ENCODE data around the gene NUP188.
"Not testable (repeated sequence)": the region's sequence is repeated elsewhere in the genome, so short reads cannot be mapped to it uniquely, and the experiment has no call there.

NUP188 gene

DNA sequence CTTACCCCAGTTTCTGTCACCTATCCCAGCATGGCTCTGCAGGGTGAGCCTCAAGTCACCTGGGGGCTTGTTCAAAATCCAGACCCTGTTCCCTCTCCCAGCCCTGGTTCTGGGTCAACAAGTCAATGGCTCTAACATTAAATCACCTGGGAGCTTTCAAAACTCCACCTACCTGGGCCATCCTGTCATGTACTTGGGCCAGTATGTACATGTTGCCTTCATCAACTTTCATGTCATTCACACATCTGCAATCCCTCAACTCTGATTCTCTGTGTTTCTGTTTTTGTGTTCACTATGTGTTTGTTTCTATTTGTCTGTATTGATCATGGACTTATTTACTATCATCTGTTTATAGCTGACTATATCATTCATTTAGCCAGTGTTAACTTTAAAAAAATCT, 82.7 kb downstream of the NUP188 start:
- DNase-seq: no peak

DNA sequence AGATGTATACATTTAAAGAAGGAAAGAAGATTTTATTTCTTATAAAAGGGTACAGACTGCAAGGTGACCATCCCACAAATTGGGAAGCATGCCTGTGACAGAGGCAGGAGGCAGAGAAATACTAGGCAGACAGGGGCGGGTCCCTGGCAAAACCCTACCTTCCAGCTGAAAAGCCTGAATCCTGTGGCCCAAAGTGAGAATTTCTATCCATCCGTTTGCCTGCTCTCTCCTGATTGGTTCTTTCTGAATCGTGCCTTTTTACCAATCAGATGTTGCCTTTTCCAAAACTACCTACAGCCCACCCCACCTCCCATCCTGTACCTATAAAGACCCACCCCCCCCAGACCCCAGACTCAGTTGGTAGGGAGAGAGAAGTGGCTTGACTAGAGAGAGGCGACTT, 84.0 kb downstream of the NUP188 start:
- no peak for DNase-seq

DNA sequence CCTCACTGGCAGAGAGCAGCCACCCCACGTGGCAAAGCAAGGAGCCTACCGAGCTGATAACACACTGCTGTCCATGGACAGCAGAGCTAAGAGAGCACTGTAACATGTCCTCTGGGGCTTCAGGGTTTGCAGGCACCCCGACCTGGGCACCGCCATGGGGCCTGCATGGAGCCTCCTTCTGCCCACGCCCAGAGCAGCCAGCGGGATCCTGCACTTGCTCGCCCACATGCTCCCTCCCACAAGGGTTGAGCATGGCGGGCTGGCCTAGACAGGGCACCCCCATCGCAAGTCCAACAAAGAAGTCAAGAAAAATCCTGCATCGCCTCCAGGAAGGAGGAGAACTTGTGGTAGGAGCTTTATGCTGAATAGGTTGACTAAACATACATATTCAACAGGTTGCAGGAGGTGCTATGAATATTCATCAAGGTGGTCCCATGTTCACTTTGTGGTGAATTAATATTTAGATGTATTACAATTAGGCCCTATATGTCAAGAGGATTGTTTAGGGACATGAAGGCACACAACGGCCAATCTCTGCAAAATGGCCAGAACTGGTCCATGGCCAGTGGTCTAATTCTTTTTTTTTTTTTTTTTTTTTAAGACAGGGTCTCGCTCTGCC, 85.2 kb downstream of the NUP188 start:
- DNase-seq: no peak

DNA sequence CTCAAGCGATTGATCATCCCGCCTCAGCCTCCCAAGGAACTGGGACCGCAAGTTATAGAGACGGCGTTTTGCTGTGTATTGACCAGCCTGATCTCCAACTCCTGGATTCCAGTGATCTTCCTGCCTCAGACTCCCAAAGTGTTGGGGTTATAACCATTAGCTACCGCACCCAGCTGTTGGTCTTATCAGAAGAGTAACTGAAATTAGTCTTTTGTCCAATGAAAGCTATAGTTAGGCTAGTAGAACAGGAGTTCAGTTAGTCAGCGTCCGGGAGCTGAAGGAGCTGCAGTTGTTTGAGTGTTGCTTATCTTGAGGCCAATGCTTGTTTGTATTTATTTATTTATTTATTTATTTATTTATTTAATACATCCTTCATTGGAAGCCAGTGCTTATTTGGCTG, 85.7 kb downstream of the NUP188 start:
- no peak for DNase-seq

DNA sequence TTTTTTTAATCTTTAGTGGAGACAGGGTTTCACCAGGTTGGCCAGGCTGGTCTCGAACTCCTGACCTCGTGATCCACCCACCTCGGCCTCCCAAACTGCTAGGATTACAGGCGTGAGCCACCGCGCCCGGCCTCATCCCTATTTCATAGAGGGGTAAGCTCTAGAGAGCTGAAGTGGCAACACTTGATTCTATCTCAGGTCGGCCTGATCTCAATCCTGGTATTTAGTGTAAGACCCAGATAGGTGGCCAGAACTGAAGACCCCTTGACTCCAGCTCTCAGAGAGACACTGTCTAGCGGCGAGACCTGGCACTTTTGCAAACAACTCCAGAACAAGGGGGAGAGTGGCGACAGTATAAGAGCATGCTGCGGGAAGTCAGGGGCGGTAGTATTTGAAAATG, 88.3 kb downstream of the NUP188 start:
- not testable (repeated sequence) for DNase-seq

DNA sequence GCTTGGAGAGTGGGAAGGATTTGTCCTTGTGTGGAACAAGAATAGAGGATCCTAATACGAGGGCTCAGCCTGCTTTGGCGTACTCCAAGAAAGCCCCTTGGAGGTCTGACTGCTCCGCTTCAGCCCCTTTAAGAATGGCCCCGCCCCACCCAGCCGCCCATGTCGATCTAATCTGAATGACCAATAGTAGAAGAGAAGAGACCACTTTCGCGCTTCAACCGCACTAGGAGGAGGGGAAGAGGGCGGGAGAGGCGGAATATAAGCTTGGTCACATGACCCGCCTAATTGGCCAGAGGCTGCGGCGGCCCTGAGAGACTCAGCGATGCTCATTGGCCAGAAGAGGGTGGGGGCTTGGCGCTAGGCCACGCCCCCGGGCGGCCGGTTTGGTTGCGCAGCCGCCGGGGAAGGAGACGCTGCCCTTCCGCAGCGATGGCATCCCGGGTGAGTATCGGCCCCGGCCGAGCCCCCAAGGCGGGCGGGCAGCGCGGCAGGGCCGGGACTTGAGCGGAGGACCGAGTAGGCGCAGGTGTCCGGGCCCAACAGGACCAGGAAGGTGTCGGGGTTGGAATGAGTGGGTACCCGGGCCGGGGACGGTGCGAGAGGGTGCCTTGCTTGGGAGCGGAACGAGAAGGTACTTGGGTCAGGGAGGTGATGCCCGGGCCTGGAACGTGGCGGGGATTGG, 88.9 kb downstream of the NUP188 start, which contains the start of gene MIGA2:
MIGA2 (plus strand) TSS at position 386 of the 682 bp plus-strand sequence. CDS start 3,969 bp downstream, outside the sequence.
- DNase-seq: peak; percentile 94

DNA sequence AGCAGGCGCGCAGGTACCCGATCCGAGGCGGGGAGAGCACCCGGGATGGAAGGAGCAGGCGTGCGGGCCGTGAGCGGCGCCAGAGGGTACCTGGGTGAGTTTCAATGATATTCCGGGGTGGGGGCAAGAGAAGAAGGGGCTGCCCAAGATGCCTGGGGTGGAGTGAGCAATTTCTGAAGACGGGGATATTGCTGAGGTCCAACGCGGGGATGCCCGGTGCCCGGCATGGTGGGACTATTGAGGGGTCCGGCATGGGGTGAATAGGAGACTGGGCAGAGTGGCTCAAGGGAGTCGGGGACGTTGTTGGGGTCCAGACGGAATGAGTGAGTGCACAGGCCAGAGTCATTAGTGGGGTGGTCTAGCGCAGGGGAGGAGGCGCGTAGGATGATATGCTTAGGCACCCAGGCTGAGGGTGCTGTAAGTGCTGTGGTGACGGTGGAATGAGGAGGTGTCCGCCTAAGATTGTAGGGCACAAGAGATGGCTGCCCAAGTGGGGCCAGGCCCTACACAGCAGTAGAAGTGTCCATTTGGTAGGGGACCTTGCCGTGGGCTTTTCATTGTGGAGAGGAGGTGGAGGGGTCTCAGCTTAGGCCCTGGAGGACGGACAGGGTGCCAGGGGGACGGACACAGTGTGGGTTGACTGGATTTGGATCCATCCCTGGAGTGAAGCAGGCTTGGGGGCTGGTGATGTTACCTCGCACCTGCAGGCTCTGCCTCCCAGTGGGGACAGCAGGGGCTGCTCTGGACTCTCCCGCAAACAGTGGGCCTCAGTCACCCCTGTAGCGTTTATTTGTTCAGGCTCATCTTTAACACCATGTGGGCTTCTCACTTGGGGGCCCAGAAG, 89.6 kb downstream of the NUP188 start:
- DNase-seq: no peak

DNA sequence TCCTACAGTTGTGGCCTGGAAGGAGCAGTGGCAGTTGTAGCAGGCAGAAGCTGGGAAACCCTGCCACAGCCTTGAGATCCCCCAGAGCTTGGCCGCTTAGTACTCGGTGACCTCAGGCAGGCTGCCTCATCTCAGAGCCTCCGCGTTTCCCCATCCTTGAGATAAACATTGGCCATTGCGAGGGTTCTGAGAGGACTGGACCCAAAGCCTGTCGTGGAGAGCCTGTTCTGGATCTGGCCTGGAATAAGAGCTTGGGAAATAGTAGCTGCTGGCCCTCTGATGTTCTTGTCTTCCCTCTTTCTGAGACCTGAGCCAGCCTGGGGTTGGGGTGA, 90.2 kb downstream of the NUP188 start:
- no peak for DNase-seq

DNA sequence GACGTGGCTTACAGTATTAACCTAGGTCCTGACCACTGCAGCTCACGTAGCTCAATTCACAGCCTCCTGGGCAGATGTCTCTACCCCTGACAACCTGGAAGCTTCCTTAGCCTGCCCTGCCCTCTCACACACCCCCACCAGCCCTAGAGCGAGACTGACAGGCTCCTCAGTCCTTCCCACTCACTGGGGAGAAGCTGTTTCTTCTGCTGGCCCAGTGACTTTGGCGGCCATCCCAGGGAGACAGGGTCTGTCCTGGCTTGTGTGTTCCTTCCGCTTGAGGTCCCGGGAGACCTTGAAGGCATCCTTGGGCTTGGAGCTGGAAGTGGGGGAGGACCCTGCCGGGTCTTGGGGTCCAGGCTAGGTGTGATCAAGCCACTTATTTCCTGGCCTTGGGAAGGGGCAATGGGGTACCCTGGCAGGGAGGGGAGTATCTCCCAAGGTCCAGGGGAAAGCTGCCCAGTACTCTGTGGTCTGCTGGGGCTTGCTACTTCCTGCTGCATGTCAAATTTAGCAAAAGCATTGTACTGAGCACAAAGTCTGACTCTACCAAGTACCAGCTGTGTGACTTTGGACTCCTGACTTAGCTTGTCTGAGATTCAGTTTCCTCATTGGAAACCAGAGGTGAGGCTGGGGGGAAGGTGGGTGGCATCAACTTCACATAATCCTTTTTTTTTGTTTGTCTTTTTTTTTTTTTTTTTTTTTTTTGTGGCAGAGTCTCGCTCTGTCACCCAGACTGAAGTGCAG, 90.8 kb downstream of the NUP188 start:
- no peak for DNase-seq

DNA sequence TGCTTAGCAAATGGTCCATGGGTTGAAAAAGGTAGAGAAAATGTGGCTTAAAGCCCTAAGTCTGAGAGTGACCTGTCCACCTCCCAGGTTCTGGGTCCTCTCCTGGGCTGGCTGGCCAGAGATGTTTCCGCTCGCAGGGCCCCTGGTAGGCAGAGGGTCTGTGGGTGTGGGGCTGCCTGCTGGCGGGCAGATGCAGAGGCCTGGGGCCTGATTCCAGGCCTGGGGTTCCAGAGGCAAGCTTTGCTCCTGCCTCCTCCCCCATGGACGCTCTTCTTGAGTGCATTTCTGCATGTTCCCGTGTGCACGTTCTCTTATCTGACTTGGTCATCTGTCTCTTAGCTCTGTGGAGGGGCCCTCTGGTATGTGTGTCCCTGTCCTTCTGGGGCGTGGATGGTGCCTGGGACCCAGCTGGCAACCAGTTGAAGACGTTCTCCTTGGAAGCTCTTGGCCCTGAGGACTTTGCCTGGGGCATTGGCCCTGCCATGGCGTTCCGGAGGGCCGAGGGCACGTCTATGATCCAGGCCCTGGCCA, 92.7 kb downstream of the NUP188 start:
- no peak for DNase-seq

DNA sequence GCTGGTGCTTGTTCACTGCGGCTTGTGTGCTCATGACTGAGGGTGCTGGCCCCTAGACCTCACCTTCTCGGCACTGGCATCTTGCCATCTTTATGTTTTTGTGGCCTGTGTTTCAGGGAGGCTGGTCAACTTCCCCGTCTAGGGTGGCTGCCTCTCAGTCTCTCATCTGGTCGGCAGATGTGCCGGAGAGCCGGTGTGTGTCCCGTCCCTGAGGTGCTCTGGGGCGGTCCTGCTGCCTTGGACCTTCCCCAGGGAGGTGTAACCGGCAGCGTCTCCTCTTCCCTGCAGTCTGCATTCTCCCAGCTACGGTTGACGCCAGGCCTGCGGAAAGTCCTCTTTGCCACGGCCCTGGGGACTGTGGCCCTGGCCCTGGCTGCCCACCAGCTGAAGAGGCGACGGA, 94.5 kb downstream of the NUP188 start:
- DNase-seq: no peak

DNA sequence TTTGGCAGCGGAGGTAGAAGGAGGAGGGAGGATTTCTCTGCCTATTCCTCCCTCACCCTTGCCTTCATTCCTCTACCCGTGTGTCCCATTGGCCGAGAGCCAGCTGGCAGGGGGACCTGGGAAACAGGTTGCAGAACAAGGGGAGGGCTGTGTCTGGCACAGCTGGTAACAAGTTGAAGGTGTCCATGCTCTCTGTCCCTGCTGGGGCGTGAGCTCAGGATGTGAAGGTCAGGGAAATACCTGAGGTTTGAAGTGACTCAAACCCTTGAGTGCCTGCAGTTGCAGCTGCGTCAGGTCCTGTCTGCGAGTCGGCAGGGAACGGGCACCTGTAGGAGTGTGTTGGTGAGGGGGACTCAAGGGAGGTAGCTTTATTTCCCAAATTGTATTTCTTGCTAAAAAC, 105.1 kb downstream of the NUP188 start:
- DNase-seq: no peak

DNA sequence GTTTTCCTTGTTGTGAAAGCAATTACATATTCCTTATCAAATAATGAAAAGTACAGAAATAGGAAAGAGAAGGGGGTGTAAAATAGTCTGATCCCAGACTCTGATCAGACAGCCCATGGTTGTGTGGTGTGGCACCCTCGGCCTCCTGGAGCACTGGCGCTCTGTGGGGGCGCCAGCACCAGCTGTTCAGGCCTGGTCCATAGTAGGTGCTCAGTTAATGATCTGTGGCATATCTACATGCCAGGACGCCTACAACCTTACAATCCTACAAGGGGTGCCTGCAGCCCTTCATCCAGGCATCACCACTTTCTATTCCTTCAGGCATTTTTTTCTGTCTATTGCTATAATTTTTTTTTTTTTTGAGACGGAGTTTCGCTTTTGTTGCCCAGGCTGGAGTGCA, 105.5 kb downstream of the NUP188 start:
- DNase-seq: no peak

DNA sequence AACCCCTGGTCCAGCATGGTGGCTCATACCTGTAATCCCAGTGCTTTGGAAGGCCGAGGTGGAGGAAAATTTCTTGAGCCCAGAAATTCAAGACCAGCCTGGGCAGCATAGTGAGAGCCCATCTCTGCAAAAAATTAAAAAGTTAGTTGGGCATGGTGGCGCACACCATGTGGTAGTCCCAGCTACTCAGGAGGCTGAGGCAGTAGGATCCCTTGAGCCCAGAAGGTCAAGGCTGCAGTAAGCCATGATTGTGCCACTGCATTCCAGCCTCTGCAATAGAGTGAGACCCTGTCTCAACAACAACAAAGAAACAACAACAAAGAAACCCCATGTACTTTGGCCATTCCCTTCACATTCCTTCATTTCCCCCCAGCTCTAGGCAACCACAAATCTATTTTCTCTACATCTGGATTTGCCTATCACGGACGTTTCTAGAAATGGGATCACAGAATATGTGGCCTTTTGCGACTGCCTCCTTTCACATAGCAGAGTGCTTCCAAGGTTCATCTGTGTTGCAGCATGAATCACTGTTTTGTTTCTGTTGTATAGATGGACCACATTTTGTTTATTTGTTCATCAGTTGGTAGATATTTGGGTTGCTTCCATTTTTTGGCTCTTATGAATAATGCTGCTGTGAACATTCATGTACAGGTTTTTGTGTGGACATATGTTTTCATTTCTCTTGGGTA, 106.8 kb downstream of the NUP188 start:
- no peak for DNase-seq

Measured in activated CD8-positive, alpha-beta memory T cell treated with anti-CD3 and anti-CD28 coated beads for 24 hours (primary cell).